GM19035 (cell line): ENCODE results near the gene CEMIP2.

ENCODE experiments used
- ATAC-seq: cut with Tn5 transposase; IDR thresholded peaks from one replicate; pipeline ENCODE4 v1.9.1; 2021; ENCODE audit not compliant: unreplicated experiment

Gene CEMIP2

DNA sequence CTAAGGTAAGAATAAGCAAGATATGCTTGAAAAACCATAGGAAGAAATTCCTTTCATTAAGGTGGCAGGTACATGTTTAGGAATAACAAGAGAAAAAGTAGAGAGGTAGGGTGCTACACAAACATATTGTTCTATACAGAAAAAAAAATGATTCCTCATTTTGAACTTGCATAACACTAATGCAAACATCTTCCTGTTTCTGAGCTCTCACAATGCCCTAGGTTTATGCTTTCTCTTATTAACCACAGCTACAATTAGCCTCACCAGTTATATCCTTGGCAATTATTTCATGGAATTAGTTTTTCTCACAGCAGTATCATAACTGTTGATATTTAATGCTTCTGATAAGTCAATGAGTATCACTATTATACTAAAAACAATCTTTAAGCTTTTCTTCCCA lies 20.7 kb downstream of the CEMIP2 start:
- ATAC-seq = no peak

DNA sequence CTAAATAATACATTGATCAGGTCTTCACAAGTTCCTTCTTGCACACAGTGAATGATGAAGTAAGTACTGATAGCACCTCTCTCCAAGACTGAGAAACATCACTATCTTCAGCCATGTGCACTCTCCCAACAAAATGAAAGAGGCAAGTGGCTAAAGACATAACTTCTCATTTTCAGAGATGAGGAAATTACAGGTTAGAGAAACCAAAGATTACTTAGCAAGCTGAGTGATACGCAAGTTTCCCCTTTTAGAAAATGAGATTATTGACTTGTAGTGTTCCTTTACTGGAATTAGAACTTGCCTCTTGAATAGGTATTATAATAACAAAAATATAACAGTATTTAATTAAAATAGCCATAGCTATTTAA lies 21.6 kb downstream of the CEMIP2 start:
- ATAC-seq = no peak

DNA sequence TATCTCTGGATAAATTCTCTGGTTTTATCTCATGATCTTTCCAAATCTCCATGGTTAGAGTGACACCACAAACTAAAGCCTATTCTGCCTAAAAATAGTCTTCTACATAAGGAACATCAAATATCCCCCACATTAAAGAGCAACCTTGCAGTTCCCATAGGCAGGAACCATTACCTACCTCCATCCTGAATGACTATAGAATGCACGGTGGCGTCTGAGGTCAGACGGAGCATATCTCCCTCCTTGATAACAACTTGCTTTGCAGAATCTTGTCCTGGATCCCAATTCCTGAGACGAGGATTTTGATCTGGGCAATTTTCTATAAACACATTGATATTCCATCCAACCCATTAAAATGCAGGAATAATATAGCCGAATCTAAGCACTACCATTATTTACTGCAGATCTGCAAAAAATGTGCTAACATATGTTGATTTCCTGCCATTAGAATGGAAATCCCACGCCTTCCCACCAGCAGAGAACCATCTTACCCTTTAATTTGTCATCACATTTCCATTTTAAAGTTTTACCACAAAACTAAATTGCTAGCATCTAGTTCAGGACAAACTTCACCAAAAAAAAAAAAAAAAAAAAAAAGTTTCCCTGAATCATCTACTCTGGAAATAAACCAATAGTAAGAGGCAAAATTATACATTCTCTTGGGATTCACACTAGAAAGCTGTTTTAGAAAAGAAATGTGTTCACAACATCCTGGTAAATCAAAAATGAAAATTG lies 22.1 kb downstream of the CEMIP2 start:
- no peak for ATAC-seq

DNA sequence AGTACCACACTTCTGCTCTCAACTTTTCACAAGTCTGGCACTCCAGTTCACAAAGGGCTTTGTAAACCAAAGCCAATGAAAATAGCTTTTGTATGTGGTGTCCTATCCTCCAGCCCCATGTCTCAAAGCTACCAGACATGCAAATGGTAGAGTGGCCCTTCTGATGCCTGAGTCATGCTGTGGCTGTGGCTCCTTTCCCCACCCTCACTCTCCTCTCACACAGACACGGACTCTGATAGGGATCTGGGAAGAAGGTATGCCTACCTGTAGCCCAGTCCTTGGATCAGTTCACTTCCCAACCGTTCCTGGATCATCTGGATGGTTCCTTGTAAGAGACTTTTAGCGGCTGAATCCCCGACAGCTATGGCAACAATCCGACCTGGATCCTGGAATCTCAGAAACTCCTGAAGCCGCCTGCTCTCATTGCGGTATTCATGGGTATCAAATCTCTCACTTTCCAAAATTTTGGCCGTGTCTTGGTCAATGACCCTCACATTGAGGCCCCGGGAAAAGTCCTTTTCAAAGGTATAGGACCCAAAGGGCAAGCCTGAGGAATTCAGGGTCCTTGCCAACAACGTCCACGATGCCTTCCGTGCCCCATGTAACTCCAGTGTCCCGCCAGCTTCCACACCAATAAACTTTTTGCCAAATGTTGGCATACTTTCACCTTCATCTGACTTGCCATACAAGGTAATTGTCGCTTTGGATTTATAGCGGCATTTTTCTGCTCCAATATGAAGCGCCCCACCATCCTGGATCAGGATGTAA lies 23.4 kb downstream of the CEMIP2 start:
- ATAC-seq = no peak

DNA sequence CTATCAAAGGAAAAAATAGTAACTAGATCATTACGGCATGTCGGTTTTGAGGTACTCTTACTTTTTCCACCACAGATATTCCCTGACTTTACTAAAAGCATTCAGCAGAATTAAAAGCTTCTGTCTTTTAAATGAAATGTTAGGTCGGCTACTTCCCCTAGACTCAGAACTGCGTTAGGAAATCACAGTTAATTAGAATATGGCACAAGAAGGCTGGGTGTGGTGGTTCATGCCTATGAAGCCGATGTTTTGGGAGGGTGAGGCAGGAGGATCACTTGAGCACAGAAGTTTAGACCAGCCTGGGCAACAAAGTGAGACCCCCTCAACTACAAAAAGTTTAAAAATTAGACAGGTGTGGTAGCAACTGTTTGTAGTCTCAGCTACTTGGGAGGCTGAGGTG lies 24.4 kb downstream of the CEMIP2 start:
- ATAC-seq = no peak

DNA sequence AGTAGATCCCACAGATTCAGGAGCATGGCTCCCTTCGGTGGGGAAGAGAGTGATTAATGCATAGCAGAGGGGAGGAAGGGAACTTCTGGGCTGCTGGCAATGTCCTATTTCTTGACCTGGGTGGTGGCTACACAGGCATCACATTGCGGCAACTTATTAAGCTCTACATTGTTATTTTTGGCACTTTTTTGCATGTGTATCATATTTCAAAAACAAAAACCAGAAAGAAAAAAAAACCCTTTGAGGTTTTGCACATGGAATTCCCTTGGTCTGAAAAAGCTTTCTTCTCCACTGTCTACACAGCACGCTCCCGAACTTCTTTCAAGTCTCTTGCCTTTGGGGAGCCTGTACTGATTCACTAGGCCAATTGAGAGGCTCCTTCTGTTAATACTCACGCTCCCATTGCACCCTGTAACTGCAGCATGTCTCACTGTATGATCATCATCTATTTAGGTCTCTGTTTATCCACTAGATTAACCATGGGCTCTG lies 25.1 kb downstream of the CEMIP2 start:
- no peak for ATAC-seq

DNA sequence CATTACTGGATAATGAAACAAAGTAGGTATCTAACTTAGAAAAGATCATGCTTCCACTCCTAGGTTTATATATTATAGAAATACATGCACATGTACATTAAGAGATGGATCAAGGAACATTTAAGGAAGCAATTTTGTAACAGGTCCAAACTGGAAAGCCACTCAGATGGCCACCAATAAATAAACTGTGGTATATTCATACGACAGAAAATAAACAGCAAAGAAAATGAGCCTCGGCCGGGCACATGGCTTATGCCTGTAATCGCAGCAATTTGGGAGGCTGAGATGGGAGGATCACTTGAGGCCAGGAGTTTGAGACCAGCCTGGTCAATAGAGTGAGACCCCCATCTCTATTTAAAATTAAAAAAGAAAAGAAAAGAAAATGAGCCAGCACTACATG lies 25.6 kb downstream of the CEMIP2 start:
- no peak for ATAC-seq

DNA sequence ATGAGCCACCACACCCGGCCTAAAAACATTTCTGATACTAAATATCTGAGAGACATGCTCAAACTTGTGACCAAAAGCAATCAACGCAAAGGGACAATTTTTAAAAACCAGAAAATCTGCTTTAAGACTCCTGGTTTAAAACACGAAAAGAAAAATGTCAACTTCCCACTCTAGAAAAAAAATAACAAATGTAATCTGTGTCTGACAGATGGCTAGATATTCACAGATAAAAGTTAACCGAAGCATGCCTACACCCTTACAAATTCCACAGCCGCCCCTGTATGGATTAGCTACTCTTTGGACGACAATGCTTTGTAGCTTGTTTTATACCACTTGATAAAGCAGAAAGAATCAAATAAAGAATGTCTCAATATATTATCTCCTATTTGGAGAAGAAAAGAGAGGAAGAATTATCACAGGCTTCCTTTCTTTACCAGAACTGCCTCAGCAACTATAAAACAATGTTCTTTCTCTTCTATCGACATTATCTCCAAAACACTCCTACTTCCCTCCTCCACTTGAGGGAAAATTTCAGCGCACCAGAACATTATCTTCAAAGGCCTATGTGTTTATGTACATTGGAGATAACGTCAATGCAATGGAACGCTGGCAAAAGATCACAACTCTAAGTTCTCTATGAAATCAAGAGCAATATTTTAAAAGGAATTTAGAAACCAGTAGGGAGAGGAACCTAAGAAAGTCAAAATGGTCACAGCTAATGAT lies 26.2 kb downstream of the CEMIP2 start:
- ATAC-seq = no peak

DNA sequence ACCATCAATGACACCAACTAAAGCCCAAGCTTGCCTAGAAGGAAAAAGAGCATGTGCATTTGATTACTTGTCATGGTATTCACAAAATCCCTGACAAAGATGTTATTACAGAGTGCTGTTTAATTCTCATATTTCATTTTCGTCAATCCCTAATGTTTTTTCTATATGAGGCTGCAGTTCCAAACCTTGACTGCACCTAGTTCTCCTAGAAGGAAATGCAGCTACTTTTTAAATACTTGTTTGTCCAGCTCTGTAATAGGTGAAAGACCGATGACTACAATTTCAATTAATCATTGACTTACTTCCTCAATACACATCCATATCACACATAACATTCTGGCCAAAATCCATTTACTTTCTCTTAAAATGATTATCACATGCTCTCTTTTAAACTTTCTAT lies 28.1 kb downstream of the CEMIP2 start:
- no peak for ATAC-seq

DNA sequence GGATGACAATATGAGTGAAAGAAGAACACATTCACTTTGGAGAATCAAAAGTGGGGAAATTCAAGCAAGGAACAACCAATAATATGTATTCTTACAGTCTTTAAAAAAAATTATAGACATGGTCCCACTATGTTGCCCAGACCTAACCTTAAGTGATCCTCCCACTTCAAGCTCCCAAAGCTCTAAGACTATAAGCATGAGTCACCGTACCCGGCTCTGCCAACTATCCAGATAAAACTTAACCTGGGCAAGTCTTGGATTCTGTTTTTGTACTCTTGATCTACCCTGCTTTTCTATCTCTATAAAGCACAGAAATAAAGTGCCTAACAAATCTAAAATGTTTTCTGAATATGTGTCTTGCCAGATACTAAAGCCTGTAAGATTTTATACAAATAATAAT lies 30.9 kb downstream of the CEMIP2 start:
- ATAC-seq = no peak

DNA sequence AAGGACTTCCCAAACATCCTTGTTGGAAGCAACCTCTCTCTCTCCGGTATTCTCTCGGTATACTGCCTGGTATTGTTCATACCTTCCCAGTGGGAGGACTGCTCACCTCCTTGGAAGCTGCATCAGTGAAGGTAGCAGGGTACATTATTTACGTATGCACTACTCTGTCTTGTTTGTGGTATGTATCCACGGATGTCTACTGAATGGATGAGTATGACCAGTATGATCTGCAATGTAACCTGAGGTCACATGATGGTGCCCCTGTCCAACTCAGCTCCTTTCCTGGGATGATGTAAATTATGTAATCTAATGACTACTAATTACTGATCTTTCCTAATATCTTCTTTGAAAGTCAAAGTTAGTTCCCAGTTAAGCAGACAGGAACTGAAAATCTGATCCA lies 32.1 kb downstream of the CEMIP2 start:
- no peak for ATAC-seq

DNA sequence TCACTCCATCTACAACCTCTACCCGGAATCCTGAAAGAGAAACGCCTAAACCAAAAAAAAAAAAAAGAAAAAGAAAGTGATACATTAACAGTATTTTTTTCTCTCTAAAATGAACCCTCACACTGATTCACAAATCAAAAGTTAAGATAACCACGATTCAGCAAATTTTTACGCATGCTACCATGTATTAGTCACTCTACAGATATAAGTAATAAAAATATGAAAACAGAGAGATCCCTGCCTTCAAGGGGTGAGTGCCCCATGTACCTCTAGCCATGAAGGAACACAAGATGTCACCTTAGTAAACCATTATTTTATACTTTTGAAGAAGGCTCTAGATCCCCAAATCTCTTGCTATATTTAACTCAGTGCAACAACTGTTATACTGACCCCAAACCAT lies 33.4 kb downstream of the CEMIP2 start:
- no peak for ATAC-seq

DNA sequence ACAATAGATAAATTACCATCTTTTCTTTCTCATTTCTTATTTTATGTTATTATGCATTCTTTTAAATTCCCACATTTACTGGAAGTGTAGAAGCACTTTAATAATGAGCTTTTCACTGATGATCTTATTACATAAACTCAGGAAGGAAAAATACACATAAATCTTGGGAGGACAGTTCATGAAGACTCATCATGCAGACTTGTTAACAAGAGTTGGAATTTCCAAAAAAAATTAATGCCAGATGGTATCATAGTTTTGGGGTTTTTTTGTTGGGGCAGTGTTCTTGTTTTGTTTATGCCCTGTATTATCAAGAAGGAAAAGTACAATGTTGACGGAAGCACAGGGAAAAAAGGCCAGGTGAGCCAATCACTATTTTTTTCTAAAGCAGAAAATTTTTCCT lies 35.1 kb downstream of the CEMIP2 start:
- ATAC-seq = no peak

DNA sequence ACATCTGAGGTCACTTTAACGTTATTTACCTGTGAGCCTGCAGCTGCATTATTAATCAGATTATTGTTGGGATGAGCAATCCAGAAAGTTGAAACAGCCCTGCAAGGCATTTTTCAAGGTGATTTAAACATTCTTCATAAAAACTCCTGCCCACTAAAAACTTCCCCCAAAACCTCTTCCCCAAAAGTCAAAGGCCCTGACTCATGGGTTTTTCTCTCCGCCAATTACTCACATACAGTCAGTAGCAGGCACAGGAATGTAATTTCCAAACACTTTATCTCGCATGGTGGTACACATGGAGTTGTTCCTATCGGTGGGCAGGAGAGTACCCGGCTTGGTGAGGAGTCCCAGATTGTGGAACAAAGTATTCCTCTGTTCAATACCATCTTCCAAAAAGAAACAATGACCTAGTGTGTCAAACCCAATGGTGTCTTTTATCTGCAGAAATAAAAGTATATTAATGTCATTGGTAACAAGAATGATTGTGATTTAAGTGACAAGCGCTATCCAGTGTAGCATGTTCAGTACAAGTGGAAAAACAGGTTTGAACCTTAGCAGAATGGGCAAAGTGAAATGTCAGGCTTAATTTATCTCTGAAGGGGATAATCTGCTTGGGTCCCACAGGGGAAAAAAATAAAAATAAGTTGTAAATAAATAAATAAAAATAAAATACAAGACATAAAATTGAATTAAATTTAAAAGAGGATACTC lies 38.3 kb downstream of the CEMIP2 start:
- no peak for ATAC-seq

DNA sequence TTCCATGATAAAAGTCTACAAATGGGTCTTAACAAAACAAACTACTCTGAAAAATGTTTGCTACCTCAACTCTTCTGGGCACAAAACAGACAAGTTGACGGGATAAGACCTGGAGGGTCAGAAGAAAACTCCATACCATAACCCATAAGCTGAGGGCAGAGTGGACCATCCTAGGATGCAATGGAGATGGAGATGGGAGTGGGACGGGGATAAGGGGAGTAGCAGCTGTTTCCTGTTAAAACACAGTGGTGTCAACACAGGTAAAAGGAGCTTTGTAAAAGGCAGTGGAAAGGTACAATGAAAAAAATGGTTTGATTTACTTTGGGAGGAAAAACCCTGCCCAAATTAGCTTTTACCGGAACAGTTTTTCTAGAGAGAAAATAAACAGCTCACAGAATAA lies 41.6 kb downstream of the CEMIP2 start:
- ATAC-seq = no peak

DNA sequence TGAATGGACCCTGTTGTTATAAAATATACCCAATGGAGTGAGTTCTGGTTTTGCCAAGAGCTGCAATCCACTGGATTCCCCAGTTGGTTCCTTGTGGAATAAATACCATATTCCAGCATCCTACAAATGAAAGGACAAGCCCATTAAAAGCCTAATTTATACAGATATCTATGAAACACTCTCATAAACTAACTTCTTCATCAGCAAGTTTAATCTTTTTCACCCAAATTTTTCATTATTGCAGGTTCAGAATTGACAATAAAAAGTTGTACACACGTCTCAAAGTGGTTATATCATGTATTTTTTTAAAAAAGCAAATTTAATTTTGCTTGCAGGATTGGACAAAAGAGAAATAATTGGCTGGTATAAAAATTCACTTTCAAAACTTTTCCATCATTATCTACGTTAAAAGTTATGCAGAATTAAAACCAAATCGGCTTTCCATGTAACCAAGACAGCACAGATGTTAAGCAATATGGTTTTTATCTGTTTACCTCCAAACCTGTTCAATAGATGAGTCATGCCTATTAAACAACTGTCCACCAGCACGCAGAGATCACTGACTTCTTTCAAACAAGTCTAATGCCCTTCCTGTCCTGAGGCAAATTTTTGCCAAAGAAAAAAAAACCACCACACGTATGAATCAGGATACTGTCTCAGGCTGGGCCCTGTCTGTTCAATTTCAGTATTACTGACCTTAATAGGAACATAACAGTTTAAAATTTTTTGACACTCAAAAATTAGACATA lies 42.5 kb downstream of the CEMIP2 start:
- ATAC-seq = no peak

DNA sequence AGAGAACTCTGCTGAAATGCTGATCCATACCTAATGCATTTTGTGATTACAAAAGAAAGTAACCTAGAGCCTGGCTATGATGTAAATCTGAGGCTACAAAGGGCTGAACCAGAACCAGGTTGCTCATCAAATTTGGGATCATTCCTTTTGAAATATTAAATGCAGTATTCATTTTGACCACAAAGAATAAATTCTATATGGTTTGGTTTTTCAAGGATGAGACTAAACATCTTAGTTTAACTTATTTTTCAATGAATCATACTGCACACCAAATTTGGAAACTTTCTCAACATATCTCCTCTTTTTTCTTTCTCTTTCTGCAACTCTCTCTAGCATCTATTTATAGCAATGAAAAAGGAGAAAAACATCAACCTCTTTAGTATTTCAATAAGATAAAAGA lies 46.5 kb downstream of the CEMIP2 start:
- no peak for ATAC-seq

DNA sequence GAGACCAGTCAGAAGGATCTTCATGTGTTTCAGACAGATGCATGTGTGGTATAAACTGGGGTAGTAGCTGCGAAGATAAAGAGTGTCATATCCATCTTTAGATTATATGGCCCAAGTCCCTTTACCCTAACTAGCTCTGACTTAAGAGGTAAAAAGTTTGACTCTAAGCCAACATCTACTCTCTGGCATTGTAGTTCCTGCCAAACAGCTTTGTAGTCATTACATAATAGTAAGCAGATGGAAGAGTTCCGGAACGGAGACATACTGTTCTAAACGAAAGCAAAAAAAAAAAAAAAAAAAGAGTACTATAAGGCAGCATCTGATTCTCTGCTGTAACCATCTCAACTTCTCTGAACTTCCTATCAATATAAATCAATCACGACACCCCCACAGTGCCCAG lies 48.8 kb downstream of the CEMIP2 start:
- ATAC-seq = no peak

DNA sequence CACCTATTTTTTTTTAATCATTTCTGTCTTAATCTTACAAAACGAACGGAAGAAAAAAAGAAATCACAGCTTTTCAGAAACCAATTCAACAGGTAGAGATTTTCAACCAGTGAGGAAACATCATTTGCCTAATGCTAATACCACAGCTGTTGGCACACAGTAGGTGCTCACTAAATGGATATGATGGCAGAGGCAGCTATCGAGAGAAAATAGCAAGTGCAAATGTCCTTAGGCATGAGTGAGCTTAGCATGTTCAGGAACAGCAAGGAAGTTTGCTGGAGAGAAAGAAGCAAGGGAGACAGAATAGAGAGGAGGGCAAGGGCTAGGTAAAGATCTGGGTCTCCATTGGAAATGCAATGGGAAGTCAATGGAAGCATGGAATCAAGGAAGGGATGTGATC lies 49.2 kb downstream of the CEMIP2 start:
- no peak for ATAC-seq

DNA sequence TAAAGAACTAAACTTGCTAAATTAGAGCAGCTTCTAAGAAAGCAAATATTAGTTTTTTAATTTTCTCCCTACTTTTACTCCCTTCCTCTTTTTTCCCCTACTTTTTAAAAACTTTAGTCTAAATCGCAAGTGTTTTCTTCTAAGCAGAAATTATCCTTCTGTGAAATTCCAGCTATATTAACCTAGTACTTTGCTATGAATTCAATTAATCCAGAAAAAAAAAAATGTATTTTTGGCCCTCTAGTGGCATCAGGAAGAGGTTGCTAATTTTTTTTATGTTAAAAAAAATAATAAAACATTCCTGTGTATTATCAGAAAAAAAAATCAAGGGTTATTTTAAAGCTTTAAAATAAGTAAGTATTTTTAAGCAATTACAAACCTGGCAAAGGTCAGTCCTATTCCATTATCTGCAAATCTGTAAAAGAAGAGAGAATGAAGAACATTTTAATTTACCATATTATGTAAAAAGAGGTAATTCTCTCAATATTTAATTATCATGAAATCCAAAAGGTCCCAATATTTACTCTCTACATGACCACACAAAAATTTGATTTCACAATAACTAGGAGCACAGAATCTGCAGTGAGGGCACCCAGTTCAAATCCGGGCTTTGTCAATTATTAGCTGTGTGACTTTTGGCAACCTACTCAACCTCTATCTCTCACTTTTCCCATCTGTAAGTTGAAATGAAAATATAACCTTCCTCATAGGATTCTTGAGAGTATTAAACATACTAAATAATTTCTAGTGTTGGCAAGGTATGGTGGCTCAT lies 52.0 kb downstream of the CEMIP2 start:
- no peak for ATAC-seq
